Measurements from ENCODE around the gene APOO. TPM values are rescaled to one million over a fixed set of nuclear protein-coding genes. Genes with fewer than 3 reads are reported as not detected.

The APOO gene
- total RNA-seq, 1 experiment from 2014 or later: 49.9 TPM

DNA sequence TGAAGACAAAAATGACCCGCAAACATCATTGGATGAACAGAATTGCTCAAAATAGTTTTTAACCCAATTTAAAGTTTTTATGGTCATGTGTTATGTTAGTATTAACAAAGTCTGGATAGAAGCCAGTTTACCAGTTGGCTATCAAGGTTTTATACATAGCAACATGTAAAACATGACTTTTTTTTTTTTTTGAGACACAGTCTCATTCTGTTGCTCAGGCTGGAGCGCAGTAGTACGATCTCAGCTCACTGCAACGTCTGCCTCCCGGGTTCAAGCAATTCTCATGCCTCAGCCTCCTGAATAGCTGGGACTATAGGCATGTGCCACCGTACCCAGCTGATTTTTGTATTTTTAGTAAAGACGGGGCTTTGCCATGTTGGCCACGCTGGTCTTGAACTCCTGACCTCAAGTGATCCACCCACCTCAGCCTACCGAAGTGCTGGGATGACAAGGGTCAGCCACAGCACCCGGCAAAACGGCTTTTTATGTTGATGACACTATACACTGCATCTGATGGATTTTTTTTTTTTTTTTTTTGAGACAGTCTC lies 121.4 kb downstream of the APOO start:
- DNase-seq (ENCODE audit: low read depth): no peak

DNA sequence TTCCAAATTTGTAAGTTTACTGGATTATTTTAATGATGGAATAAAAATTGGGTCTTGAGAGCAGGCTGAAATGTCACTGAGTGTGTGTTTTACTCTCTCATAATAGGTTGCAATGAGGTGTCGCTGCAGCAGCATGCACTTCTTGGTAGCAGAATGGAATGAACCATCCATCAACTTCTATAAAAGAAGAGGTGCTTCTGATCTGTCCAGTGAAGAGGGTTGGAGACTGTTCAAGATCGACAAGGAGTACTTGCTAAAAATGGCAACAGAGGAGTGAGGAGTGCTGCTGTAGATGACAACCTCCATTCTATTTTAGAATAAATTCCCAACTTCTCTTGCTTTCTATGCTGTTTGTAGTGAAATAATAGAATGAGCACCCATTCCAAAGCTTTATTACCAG lies 122.2 kb downstream of the APOO start:
- no peak for DNase-seq (ENCODE audit: low read depth)

DNA sequence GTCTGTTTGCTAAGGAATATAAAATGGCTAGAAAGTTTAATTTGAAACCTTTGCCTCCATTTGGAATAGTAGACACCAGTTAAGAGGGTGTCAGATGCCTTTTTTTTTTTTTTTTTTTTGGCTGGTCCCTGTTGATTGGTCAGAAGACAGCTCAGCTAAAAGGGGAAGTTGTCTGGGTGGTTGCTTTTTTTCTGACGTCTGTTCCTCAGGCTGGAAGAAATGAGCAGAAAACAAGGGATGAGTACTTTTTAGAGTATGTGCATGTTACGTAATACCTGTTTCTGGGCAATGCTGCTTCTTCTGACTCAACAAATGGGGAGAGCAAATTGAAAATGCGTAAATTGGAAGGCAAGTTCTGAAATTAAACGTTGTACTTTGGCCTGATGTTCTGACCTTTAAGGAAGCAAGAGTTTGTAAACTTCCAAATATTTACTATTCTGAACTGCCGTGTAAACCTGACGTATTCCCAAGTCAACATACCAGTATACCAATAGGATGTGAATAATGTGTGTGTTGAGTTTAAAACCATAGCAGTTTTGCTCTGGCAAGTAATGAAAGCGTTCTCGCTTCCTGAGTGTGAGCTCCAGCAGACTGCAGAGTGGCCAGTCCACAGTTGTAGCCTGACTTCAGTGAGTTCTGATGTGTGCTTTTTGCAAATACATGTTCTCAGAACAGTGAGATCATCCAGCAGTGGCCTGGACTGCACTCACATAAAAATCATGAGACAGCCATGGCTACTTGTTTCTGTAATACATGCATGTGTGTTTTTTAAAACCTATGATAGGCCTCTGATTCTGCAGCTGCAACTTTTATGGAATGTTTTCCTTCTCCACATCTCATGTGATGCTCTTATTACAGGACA lies 123.0 kb downstream of the APOO start:
- no peak for DNase-seq (ENCODE audit: low read depth)

DNA sequence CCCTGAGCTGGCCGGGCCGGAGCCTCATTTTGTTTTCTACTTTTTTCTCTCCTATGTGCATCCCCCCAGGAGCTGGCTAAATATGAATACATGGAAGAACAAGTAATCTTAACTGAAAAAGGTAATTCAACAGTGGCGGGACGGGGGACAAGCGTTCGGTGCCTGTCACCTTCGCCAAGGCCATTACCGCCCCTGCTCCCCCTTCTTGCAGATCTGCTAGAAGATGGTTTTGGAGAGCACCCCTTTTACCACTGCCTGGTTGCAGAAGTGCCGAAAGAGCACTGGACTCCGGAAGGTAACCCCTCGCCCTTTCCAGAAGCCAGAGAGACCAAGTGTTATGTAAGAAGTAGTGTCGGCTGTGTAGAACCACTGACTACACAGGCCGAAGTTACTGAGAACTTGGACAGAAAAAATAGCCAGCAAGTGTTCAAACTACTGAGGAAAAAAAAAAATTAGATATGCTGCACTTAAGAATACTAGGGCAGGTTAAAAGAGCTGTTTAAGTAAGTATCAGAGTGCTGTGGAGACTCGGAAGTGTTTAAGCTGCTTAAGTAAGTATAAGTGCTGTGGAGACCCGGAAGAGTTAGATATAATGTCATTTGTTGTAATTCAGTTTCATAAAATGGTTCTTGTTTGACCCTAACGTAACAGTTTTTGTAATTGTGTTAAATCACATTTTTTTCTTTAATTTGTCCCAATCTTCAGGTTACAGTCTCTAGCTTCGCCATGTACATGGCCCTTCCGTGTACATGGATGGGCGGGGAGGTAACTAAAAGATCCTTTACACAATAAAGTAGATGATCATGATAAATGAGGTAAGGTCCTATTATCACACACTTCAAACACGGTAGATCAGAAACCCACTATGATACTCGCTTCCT lies 123.9 kb downstream of the APOO start:
- DNase-seq (ENCODE audit: low read depth): no peak

Other genes starting within 250 kb of the APOO start
- gene PRDX4, start 240.4 kb downstream of the APOO start, total RNA-seq (2014; rRNA removed; shearing (Covaris generic)): 208 and 222 TPM in 2 replicates
- gene ACOT9, start 164.7 kb downstream of the APOO start, total RNA-seq (2014; rRNA removed; shearing (Covaris generic)): 75.4 and 85.5 TPM in 2 replicates
- 56.4 and 65.9 TPM in 2 replicates for gene SAT1, start 124.8 kb downstream of the APOO start, total RNA-seq (2014; rRNA removed; shearing (Covaris generic))
- not detected in 2 replicates for gene CXorf58, start 68 bp upstream of the APOO start, total RNA-seq (2014; rRNA removed; shearing (Covaris generic))
- gene KLHL15, start 119.2 kb upstream of the APOO start, total RNA-seq (2014; rRNA removed; shearing (Covaris generic)): 8.2 and 9.4 TPM in 2 replicates
- gene EIF2S3, start 147.0 kb upstream of the APOO start, total RNA-seq (2014; rRNA removed; shearing (Covaris generic)): 161 and 176 TPM in 2 replicates
- 12.3 and 17.4 TPM in 2 replicates for gene ZFX, start 241.8 kb upstream of the APOO start, total RNA-seq (2014; rRNA removed; shearing (Covaris generic))

All from Daoy (cell line).